GM12878 (cell line): ENCODE data around the gene CAMTA1. TPM values are rescaled to one million over a fixed set of nuclear protein-coding genes. Genes with fewer than 3 reads are reported as not detected.

ENCODE experiments used
- BACH1 ChIP-seq: fragments of 450-650 bp; IDR thresholded peaks from 2 replicates; pipeline ENCODE4 v1.6.1; 2017; ENCODE audit warnings: mild to moderate bottlenecking, borderline replicate concordance
- CHD4 ChIP-seq: fragments of 200-600 bp; sonication (generic); IDR thresholded peaks from 2 replicates; pipeline ENCODE4 v1.6.1; 2016; ENCODE audit warnings: mild to moderate bottlenecking
- ETV6 ChIP-seq, 2 experiments: fragments of 450-650 bp in 1 of 2; IDR thresholded peaks in 1 of 2; conservative IDR thresholded peaks in 1 of 2; 2 replicates each; pipeline ENCODE4 v1.6.1; 2014; ENCODE audit warnings: antibody characterized with exemption in 1 of 2, borderline replicate concordance in 1 of 2, low read depth in 1 of 2, mild to moderate bottlenecking in 1 of 2, moderate library complexity in 1 of 2
- NRF1 ChIP-seq: conservative IDR thresholded peaks from 2 replicates; pipeline ENCODE4 v1.6.1; 2011; ENCODE audit warnings: mild to moderate bottlenecking, low read depth, low read length, improper control_type of control experiment
- PAX8 ChIP-seq: fragments of 450-650 bp; IDR thresholded peaks from 2 replicates; pipeline ENCODE4 v1.6.1; 2017; ENCODE audit warnings: mild to moderate bottlenecking, moderate library complexity
- SKIL ChIP-seq: fragments of 450-650 bp; IDR thresholded peaks from 2 replicates; pipeline ENCODE4 v1.6.1; 2017; ENCODE audit warnings: mild to moderate bottlenecking, low read depth, inconsistent platforms; ENCODE audit not compliant: poor library complexity, severe bottlenecking
- ZBTB11 ChIP-seq: fragments of 450-650 bp; formaldehyde crosslinking; IDR thresholded peaks from 2 replicates; pipeline ENCODE4 v1.5.0; 2022; ENCODE audit warnings: mild to moderate bottlenecking, missing genetic modification characterization
- ZNF384 ChIP-seq: IDR thresholded peaks from 2 replicates; pipeline ENCODE4 v1.6.1; 2012; ENCODE audit warnings: low read depth, mild to moderate bottlenecking, low read length, improper control_type of control experiment, borderline replicate concordance
- polyA plus RNA-seq, 11 experiments: library from polyadenylated mRNA; depleted of rRNA in 4 of 11; unstranded in 6 of 11; stranded (reverse) in 5 of 11; fragments of >200 nt; fragmentation: Nextera tagmentation in 4 of 11; fragmentation: Illumina TruSeq in 1 of 11; extraction: Ambion mirVana in 4 of 11; extraction: Trizol in 1 of 11; gene quantifications; 1 replicate in 1 of 11; 2 replicates in 10 of 11; pipeline versions ENCODE4 v1.2.1 to v1.2.3, GENCODE V29; 2011 to 2016; ENCODE audit warnings: inconsistent platforms in 2 of 11, missing spikeins in 2 of 11, low read depth in 1 of 11
- total RNA-seq, 4 experiments: library from RNA; depleted of rRNA in 3 of 4; stranded (reverse); fragments of >200 nt in 3 of 4; fragmentation: Illumina TruSeq in 1 of 4; extraction: Trizol in 1 of 4; gene quantifications; 2 replicates each; pipeline versions ENCODE4 v1.2.1 to v1.2.3, GENCODE V29; 2013 to 2021
- TF ChIP-seq, protein P1 (sequence below), 3 experiments: IDR thresholded peaks in 2 of 3; conservative IDR thresholded peaks in 1 of 3; 2 replicates each; pipeline ENCODE4 v1.5.1; 2011; ENCODE audit warnings: low read depth in 3 of 3, low read length in 3 of 3, mild to moderate bottlenecking in 3 of 3, control low read depth in 2 of 3, moderate library complexity in 2 of 3, inconsistent platforms in 1 of 3, mixed read lengths in 1 of 3; ENCODE audit not compliant: control insufficient read depth in 2 of 3, insufficient read depth in 1 of 3; ENCODE audit errors: extremely low read depth in 1 of 3

The CAMTA1 gene
- total and polyA plus RNA-seq, 10 of the 15 experiments (the other 5 are each of a cell fraction or from before 2014, with no cell fraction given), result 37.7 to 148 (median 76.4) TPM

DNA sequence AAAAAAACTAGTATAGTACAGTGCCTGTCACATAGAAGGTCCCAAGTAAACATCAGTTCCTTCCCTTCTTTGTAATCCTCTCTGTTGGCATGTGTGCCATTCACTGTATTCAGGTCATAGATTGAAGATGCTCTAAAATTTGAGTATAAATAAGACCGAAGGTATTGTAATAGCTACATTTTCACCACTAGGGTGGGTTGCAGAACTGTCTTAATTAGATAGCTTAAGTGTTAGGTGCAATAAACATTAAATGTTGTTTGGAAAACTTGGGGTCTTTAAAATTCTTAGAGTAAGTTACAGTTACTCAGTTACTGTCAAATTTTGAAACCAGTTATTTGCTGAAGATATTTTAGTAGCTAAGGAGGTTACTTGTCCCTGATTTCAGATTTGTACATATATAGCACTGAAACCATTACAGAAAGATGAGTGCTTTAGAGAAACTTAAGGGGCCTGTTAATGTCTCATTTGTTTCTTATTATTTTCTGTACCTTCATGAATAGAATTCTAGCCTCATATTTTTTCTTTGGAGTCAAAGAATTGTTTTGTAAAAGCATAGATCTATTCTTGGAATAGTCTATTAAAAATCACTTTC, 1023.1 kb downstream of the CAMTA1 start (continued):
- TF ChIP-seq ZBTB11 (CRISPR knock-in tag), result no peak
- TF ChIP-seq, protein P1, sequence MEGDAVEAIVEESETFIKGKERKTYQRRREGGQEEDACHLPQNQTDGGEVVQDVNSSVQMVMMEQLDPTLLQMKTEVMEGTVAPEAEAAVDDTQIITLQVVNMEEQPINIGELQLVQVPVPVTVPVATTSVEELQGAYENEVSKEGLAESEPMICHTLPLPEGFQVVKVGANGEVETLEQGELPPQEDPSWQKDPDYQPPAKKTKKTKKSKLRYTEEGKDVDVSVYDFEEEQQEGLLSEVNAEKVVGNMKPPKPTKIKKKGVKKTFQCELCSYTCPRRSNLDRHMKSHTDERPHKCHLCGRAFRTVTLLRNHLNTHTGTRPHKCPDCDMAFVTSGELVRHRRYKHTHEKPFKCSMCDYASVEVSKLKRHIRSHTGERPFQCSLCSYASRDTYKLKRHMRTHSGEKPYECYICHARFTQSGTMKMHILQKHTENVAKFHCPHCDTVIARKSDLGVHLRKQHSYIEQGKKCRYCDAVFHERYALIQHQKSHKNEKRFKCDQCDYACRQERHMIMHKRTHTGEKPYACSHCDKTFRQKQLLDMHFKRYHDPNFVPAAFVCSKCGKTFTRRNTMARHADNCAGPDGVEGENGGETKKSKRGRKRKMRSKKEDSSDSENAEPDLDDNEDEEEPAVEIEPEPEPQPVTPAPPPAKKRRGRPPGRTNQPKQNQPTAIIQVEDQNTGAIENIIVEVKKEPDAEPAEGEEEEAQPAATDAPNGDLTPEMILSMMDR (IDR thresholded peaks at IDR 0.05 in 2 of 3, conservative IDR thresholded peaks at IDR 0.05 in 1 of 3; ENCODE audit: control insufficient read depth in 2 of 3, extremely low read depth in 1 of 3, insufficient read depth in 1 of 3, low read depth in 3 of 3, low read length in 3 of 3), result peak; percentile 42 to 57 (median 48); a peak in 5 of 6 replicates
- TF ChIP-seq ETV6 (conservative IDR thresholded peaks at IDR 0.05 in 1 of 2, IDR thresholded peaks at IDR 0.05 in 1 of 2; ENCODE audit: borderline replicate concordance in 1 of 2, low read depth in 1 of 2), result no peak
- TF ChIP-seq NRF1, result no peak
- TF ChIP-seq SKIL, result no peak
- no peak for TF ChIP-seq CHD4
- TF ChIP-seq ZNF384, result no peak
- no peak for TF ChIP-seq PAX8
- no peak for TF ChIP-seq BACH1
